ENCODE results near the gene TSPEAR. TPM values are rescaled to one million over a fixed set of nuclear protein-coding genes. Genes with fewer than 3 reads are reported as not detected.

TSPEAR gene
- total and polyA plus RNA-seq, 9 of the 15 experiments (the other 6 are each of a cell fraction or from before 2014, with no cell fraction given), result not detected

DNA sequence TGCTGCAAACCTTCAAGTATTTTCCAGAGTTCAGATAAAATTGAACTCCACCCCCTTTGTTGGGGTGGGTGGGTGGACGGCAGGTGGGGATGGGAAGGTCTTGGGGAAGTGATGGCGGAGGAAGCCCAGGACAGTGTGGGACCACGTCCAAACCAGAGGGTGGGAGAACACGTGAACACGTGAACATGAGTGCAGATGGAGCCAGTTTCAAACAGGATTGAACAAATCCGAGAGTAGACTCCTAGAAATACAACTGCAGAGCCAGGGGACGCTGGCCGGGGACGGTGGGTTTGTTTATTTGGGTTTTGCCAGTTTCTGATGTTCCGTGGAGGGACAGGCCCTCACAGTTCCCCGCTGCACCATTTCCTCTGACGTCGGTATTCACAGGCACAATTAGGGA is 163.0 kb downstream of the TSPEAR start:
- no peak for ATAC-seq
- WGBS (ENCODE audit: insufficient coverage, low coverage, missing lambda C conversion rate), result 3% methylated on average over 13 of the region's 13 CpGs
- ChIA-PET CTCF (ENCODE audit: low intra/inter-chr PET ratio) (no interaction called here), POLR2A (no interaction called here)
- no peak overlapping the region for H3K4me2 ChIP-seq (ENCODE audit: insufficient read depth, low read length)
- TF ChIP-seq ATF1 (CRISPR knock-in tag; IDR thresholded peaks at IDR 0.05), result no peak
- TF ChIP-seq ATF1 (tag; IDR thresholded peaks at IDR 0.05), result no peak
- TF ChIP-seq ZNF444 (CRISPR knock-in tag; IDR thresholded peaks at IDR 0.05), result no peak
- no peak for TF ChIP-seq ZNF589 (CRISPR knock-in tag; IDR thresholded peaks at IDR 0.05; ENCODE audit: low read depth)
- TF ChIP-seq SAFB (IDR thresholded peaks at IDR 0.05; ENCODE audit: borderline replicate concordance, low read depth, low read length), result no peak
- TF ChIP-seq SIN3B (IDR thresholded peaks at IDR 0.05; ENCODE audit: low read depth), result no peak
- no peak for TF ChIP-seq TFAM (CRISPR knock-in tag; conservative IDR thresholded peaks at IDR 0.05)
- no peak for TF ChIP-seq BMI1 (IDR thresholded peaks at IDR 0.05; ENCODE audit: low read length)
- no peak for TF ChIP-seq ZNF79 (CRISPR knock-in tag; IDR thresholded peaks at IDR 0.05; ENCODE audit: low read depth)
- no peaks in the 10 kb centered on the region for H3K9me3 ChIP-seq (replicated peaks; ENCODE audit: control insufficient read depth, insufficient read depth, low read depth, low read length)
- FAIRE-seq, result no peak
- in situ Hi-C loops (cut with MboI), result no loop called here
- DNase-seq (ENCODE audit: extremely low read depth in 1 of 4, low spot score in 3 of 4), result no peak
- H3K27ac ChIP-seq (ENCODE audit: extremely low read depth, low read depth, low read length), result no peak overlapping the region
- no TSS peak for BruUV-seq (replicated peaks)
- H2AFZ ChIP-seq (ENCODE audit: low read depth, low read length), result no peak overlapping the region
- peaks cover 0 to 4% of the 10 kb centered on the region in 2 experiments; a peak in 1 of 5 replicates for H3K4me1 ChIP-seq (replicated peaks in 1 of 2; ENCODE audit: control insufficient read depth in 2 of 2, insufficient read depth in 2 of 2, low read length in 2 of 2)
- no peak overlapping the region for H3K4me3 ChIP-seq
- no peaks in the 10 kb centered on the region for H3K9me1 ChIP-seq (ENCODE audit: control insufficient read depth, insufficient read depth, low read length)
- intact Hi-C loops (cut with micrococcal nuclease), result no loop called here
- H3K79me2 ChIP-seq (ENCODE audit: control insufficient read depth, insufficient read depth, low read length), result no peaks in the 10 kb centered on the region
- H3K36me3 ChIP-seq (ENCODE audit: control insufficient read depth, insufficient read depth, low read length), result no peaks in the 10 kb centered on the region
- H3K27me3 ChIP-seq (ENCODE audit: control insufficient read depth in 2 of 2, insufficient read depth in 2 of 2, low read length in 2 of 2), result peaks cover 14 to 37% of the 10 kb centered on the region in 2 experiments; a peak in 4 of 5 replicates
- H4K20me1 ChIP-seq (replicated peaks; ENCODE audit: control insufficient read depth, insufficient read depth, low read length), result no peaks in the 10 kb centered on the region
- H3K9ac ChIP-seq (ENCODE audit: insufficient read depth in 1 of 2, low read depth in 2 of 2, low read length in 2 of 2), result no peak overlapping the region
